Activated CD4-positive, alpha-beta T cell treated with anti-CD3 and anti-CD28 coated beads for 24 hours (primary cell): ENCODE measurements around the gene FGFR3.
"Not testable (repeated sequence)": the region's sequence is repeated elsewhere in the genome, so short reads cannot be mapped to it uniquely, and the experiment has no call there.

ENCODE experiments used
- DNase-seq, 2 donors: peaks; one replicate each; pipeline ENCODE4 v3.0.0-alpha.2; 2020; ENCODE audit warnings: low read depth in 2 of 2

The FGFR3 gene

GRCh38 chr4:1819284-1819683 is 26.2 kb downstream of the FGFR3 start:
- no peak for DNase-seq

DNA sequence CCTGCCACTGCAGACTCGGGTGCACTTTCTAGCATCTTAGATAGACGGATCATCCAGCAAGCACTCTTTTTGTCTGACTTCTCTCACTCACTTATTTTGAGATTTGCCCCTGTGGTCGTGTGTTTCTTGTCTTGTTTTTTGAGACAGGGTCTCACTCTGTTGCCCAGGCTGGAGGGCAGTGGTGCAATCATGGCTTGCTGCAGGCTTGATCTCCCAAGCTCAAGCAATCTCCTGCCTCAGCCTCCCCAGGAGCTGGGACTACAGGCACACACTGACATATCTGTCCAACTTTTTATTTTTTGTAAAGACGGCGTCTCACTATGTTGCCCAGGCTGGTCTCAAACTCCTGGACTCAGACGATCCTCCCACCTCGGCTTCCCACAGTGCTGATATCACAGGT is 26.7 kb downstream of the FGFR3 start:
- DNase-seq: no peak

GRCh38 chr4:1821679-1822567 is 28.8 kb downstream of the FGFR3 start:
- no peak for DNase-seq

- DNase-seq: no peak
These were observed 29.8 kb downstream of the FGFR3 start for GRCh38 chr4:1822568-1823544.

- no peak for DNase-seq
These were observed 30.4 kb downstream of the FGFR3 start for GRCh38 chr4:1823545-1823932.

- no peak for DNase-seq
These were observed 31.7 kb downstream of the FGFR3 start for GRCh38 chr4:1824746-1825145.

DNA sequence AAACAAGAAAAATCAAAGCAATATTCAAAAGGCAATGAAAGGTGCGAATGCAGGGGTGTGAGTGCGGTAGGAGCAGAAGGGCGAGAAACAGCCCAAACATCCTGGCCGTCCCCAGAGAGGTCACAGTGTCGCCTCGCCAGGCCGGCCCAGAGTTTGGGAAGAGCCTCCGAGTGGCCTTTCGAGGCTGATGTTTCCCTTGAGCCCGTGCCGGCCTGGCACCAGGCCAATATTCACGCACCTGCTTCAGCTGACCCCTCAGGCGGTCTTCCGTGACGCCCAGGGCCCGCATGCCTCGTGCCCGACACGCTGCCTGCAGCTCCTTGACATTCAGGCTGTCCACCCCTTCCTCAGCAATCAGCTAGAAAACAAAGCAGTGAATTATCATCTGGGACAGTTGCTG is 32.2 kb downstream of the FGFR3 start:
- no peak for DNase-seq

DNA sequence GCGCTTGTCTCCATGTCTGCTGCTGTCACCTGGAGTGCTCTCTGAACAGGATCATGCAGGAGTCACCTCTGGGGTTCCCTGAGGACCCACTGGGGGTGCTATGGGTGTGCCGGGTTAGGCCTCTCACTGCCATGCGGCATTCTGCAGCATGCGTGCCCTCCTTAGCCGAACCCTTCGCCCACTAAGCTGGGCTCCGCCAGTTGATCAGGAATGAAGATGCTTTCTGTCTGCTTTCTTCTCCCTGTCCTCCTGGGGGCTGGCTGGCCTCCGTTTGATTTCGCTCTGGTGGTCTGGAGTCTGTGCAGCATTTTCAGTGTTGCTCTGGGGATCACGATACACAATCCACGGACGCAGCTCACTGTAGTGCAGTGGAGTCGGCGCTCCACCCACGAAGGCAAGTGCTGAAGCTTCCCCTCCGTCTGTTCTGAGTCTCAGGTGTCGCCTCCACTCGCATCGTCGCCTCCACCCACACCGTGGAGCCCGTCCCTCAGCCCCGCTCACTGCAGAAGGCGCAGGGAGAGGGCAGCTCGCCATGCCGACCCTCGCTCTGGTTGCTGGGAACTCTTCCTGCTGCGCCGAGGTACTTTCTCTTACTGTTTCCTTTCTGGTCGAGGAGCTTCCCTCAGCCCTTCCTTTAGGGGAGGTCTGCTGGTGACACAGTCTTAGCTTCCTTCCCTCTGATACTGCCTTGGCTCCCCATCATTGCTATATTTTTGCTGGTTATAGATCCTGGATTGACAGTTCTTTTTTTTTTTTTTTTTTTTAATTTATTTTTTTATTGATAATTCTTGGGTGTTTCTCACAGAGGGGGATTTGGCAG is 33.6 kb downstream of the FGFR3 start:
- DNase-seq: no peak

DNA sequence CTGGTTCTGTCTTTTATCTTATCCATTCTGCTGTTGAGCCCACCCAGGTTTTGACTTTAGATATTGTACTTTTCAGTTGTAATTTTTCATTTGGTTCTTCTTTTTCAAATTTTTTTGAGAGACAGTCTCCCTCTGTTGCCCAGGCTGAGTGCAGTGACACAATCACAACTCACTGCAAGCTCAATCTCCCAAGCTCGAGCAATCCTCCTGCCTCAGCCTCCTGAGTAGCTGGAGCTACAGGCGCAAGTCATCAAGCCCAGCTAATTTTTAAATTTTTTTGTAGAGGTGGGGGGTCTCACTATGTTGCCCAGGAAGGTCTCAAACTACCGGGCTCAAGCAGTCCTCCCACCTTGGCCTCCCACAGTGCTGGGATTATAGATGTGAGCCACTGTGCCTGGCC is 37.1 kb downstream of the FGFR3 start:
- DNase-seq: no peak

GRCh38 chr4:1830642-1831228 is 37.6 kb downstream of the FGFR3 start:
- no peak for DNase-seq

GRCh38 chr4:1831331-1831730 is 38.2 kb downstream of the FGFR3 start:
- no peak for DNase-seq

DNA sequence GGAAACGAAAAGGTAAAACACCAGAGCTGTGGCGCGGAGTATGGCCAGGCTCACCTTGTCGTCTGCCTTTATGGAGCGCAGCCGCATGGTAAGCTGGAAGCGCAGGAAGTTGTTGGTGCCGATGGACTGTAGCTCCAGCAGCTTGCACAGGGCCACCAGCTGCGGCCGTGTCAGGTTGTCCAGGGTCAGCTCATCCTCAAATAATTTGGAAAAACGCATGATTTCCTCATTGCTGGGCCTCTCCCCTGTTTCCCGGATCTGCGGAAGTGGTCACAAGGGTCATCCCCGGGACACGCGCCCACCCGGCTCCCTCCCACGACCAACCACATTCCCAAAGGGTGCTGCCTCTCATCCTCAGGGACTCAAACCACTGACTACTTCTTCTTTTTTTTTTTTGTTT is 39.6 kb downstream of the FGFR3 start:
- no peak for DNase-seq

- no peak for DNase-seq
These were observed 40.4 kb downstream of the FGFR3 start for GRCh38 chr4:1833307-1834046.

GRCh38 chr4:1834047-1834775 is 41.1 kb downstream of the FGFR3 start:
- DNase-seq: no peak

- DNase-seq: not testable (repeated sequence)
These were observed 42.7 kb downstream of the FGFR3 start for GRCh38 chr4:1835836-1836235.

GRCh38 chr4:1836650-1837049 is 43.6 kb downstream of the FGFR3 start:
- no peak for DNase-seq

DNA sequence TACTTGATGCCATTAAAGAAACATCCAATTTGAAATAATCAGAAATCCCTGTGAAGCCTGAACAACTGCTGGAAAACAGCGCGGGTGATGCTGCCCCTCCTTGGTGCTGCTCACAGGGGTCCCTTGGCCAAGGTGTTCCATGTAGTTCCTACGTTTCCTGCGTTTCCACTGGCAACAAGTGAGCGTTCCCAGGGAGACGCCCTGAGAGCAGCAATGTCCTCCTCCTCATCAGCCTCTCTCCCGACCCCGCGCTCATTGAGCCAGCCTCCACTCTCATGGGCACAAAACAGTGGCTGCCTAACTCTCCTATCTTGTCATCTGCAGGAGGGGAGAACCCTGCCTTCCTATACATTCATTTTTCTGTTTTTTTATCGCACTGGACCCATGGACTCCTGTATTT is 44.0 kb downstream of the FGFR3 start:
- DNase-seq: no peak

DNA sequence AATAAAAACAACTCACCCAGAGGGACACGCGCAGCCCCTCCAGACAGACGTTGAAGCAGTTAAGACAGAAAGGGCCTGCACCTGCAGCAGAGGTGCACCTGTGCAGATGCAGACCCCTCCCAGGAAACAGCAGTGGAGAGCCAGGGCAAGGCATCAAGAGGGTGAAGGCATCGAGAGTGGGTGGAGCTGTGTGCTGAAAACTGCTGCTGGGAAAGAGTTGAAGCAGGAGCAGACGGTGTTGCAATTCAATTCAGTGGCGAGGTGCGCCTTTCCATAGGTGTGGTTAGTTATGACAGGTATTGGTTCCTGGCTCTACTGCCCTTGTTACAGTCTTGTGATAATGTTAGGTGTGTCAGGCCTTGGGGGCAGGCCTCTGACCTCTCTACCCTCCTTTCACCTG is 46.2 kb downstream of the FGFR3 start:
- no peak for DNase-seq

- no peak for DNase-seq
These were observed 48.3 kb downstream of the FGFR3 start for GRCh38 chr4:1841201-1841886.

GRCh38 chr4:1841887-1842210 is 48.8 kb downstream of the FGFR3 start:
- DNase-seq: no peak
